IMR-90 (cell line): Measurements from ENCODE around the gene FBXO5. TPM values are rescaled to one million over a fixed set of nuclear protein-coding genes. Genes with fewer than 3 reads are reported as not detected.
"Not testable (repeated sequence)": the region's sequence is repeated elsewhere in the genome, so short reads cannot be mapped to it uniquely, and the experiment has no call there.

Experiments used
- ATAC-seq: fragments of 200-7000 bp; cut with Tn5 transposase; 2 replicates; pipeline ENCODE4 v1.9.1; 2020; ENCODE audit warnings: low read depth, mild to moderate bottlenecking, moderate library complexity
- BruUV-seq: library from RNA; stranded (reverse); fragments of 400-500 nt; replicated peaks from 2 replicates; lab custom pipeline; 2021; lab: Mats Ljungman, UMichigan
- CTCF ChIA-PET: fragments of 300-600 bp; formaldehyde crosslinking; extraction: SDS; loops from one replicate; lab custom pipeline; 2021; ENCODE audit warnings: antibody characterized with exemption; lab: Yijun Ruan, JAX
- POLR2A ChIA-PET: fragments of 300-600 bp; sonication (Branson Sonifier 250); formaldehyde crosslinking; loops from one replicate; lab custom pipeline; 2022; ENCODE audit warnings: antibody characterized with exemption; ENCODE audit not compliant: unreplicated experiment; lab: Charles Lee
- DNase-seq: peaks from one replicate; pipeline ENCODE4 v3.0.0; 2013
- H2AFZ ChIP-seq: replicated peaks from 2 replicates; pipeline ENCODE3; 2013; ENCODE audit warnings: low read length, mild to moderate bottlenecking; ENCODE audit not compliant: poor library complexity
- H2AK5ac ChIP-seq: 2 replicates; pipeline ENCODE4 v1.6.1; 2013; ENCODE audit warnings: low read depth, low read length, inconsistent platforms
- H2AK9ac ChIP-seq: replicated peaks from 2 replicates; pipeline ENCODE3; 2013; ENCODE audit warnings: mild to moderate bottlenecking, low read depth, low read length, moderate library complexity; ENCODE audit not compliant: poor library complexity
- H2BK120ac ChIP-seq: 2 replicates; pipeline ENCODE4 v1.6.1; 2013; ENCODE audit warnings: low read depth, low read length, inconsistent platforms
- H2BK15ac ChIP-seq: 3 replicates; pipeline ENCODE4 v1.6.1; 2013; ENCODE audit warnings: low read depth, low read length, inconsistent platforms
- H2BK20ac ChIP-seq: 2 replicates; pipeline ENCODE4 v1.6.1; 2013; ENCODE audit warnings: low read depth, mild to moderate bottlenecking, inconsistent platforms, low read length, moderate library complexity
- H2BK5ac ChIP-seq: 2 replicates; pipeline ENCODE4 v1.6.1; 2013; ENCODE audit warnings: mild to moderate bottlenecking, low read depth, low read length, inconsistent platforms; ENCODE audit not compliant: poor library complexity, severe bottlenecking
- H3K14ac ChIP-seq: replicated peaks from 2 replicates; pipeline ENCODE4 v1.6.1; 2013; ENCODE audit warnings: low read depth, low read length, inconsistent platforms
- H3K18ac ChIP-seq: 2 replicates; pipeline ENCODE4 v1.6.1; 2013; ENCODE audit warnings: low read depth, low read length, control low read depth
- H3K23ac ChIP-seq: 2 replicates; pipeline ENCODE4 v1.6.1; 2013; ENCODE audit warnings: low read depth, low read length, inconsistent platforms
- H3K27ac ChIP-seq: 2 replicates; pipeline ENCODE4 v1.5.1; 2013; ENCODE audit warnings: mild to moderate bottlenecking, control low read depth, low read length; ENCODE audit not compliant: insufficient read depth
- H3K27me3 ChIP-seq: 2 replicates; pipeline ENCODE4 v1.6.1; 2013; ENCODE audit warnings: low read length; ENCODE audit not compliant: control insufficient read depth, insufficient read depth
- H3K36me3 ChIP-seq: 2 replicates; pipeline ENCODE4 v1.6.1; 2013; ENCODE audit warnings: low read length, mixed read lengths; ENCODE audit not compliant: control insufficient read depth, insufficient read depth
- H3K4ac ChIP-seq: 2 replicates; pipeline ENCODE4 v1.6.1; 2013; ENCODE audit warnings: low read depth, low read length, inconsistent platforms
- H3K4me1 ChIP-seq: 2 replicates; pipeline ENCODE4 v1.6.1; 2013; ENCODE audit warnings: low read length, mixed read lengths; ENCODE audit not compliant: control insufficient read depth, insufficient read depth
- H3K4me2 ChIP-seq: 2 replicates; pipeline ENCODE4 v1.6.1; 2013; ENCODE audit warnings: low read depth, mild to moderate bottlenecking, control low read depth, low read length, moderate library complexity
- H3K4me3 ChIP-seq: 2 replicates; pipeline ENCODE4 v1.5.1; 2013; ENCODE audit warnings: low read depth, mild to moderate bottlenecking, control low read depth, low read length, moderate library complexity; ENCODE audit not compliant: insufficient read depth
- H3K56ac ChIP-seq: 2 replicates; pipeline ENCODE4 v1.6.1; 2013; ENCODE audit warnings: low read length, inconsistent platforms; ENCODE audit not compliant: insufficient read depth; ENCODE audit errors: extremely low read depth
- H3K79me1 ChIP-seq, 2 experiments: 2 replicates each; pipeline ENCODE4 v1.6.1; 2013; ENCODE audit warnings: low read length in 2 of 2, inconsistent platforms in 1 of 2, low read depth in 1 of 2
- H3K9ac ChIP-seq: 2 replicates; pipeline ENCODE4 v1.6.1; 2013; ENCODE audit warnings: low read depth, low read length, control low read depth
- H3K9me1 ChIP-seq: 2 replicates; pipeline ENCODE4 v1.6.1; 2013; ENCODE audit warnings: low read length, inconsistent platforms; ENCODE audit not compliant: insufficient read depth
- H3K9me3 ChIP-seq: 2 replicates; pipeline ENCODE4 v1.6.1; 2013; ENCODE audit warnings: low read length; ENCODE audit not compliant: control insufficient read depth, insufficient read depth
- H4K20me1 ChIP-seq: 2 replicates; pipeline ENCODE4 v1.6.1; 2013; ENCODE audit warnings: low read length, inconsistent platforms; ENCODE audit not compliant: insufficient read depth
- H4K5ac ChIP-seq: 2 replicates; pipeline ENCODE4 v1.6.1; 2013; ENCODE audit warnings: mild to moderate bottlenecking, low read depth, low read length, control low read depth
- H4K8ac ChIP-seq, 2 experiments: 2 replicates each; pipeline ENCODE4 v1.6.1; 2013; ENCODE audit warnings: low read depth in 2 of 2, low read length in 2 of 2, control low read depth in 1 of 2, inconsistent platforms in 1 of 2
- H4K91ac ChIP-seq: 2 replicates; pipeline ENCODE4 v1.6.1; 2013; ENCODE audit warnings: low read depth, low read length, inconsistent platforms; ENCODE audit not compliant: insufficient read depth
- WGBS, 2 experiments: methylation state at CpG; one replicate each; pipeline versions ENCODE4 v1.1.5 to v1.1.7; 2013; ENCODE audit warnings: missing lambda C conversion rate in 2 of 2; ENCODE audit not compliant: insufficient read length in 1 of 2; ENCODE audit errors: extremely low coverage in 2 of 2; 5-methylcytosine and 5-hydroxymethylcytosine counted together
- dilution Hi-C: fragments of 300-500 bp; cut with HindIII; formaldehyde crosslinking; loops from one replicate; pipeline ENCODE4 v1.14.3; 2018; ENCODE audit warnings: low sequenced_read_pairs; ENCODE audit not compliant: unreplicated experiment
- in situ Hi-C: fragments of 300-500 bp; cut with MboI; formaldehyde crosslinking; loops from 3 replicates; pipeline ENCODE4 v1.14.3; 2019; ENCODE audit warnings: low sequenced_read_pairs, inconsistent platforms, mixed read lengths
- intact Hi-C: fragments of 100-400 bp; cut with micrococcal nuclease; formaldehyde crosslinking; loops from 2 replicates; pipeline ENCODE4 v1.10.0; 2022
- polyA plus RNA-seq, 3 experiments: library from polyadenylated mRNA; depleted of rRNA; stranded (reverse); fragments of >200 nt; gene quantifications; 2 replicates each; pipeline ENCODE4 v1.2.3, GENCODE V29; 2012; ENCODE audit warnings: low replicate concordance in 1 of 3
- total RNA-seq: library from RNA; depleted of rRNA; stranded (reverse); fragments of >200 nt; gene quantifications from 2 replicates; pipeline ENCODE4 v1.2.3, GENCODE V29; 2012

Gene FBXO5
- total and polyA plus RNA-seq, 2 of the 4 experiments (the other 2 are of a cell fraction), result 11.8 to 16.7 TPM

DNA sequence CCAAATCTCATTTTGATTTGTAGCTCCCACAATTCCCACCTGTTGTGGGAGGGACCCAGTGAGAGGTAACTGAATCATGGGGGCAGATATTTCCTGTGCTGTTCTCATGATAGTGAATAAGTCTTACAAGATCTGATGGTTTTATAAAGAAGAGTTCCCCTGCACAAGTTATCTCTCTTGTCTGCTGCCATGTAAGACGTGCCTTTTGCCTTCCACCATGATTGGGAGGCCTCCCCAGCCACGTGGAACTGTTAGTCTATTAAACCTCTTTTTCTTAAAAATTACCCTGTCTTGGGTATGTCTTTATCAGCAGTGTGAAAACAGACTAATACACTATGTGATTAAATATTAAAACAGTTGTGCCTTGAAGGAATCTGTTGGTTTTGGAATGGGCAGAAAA, 16.7 kb upstream of the FBXO5 start:
- H3K27ac ChIP-seq, H2BK15ac ChIP-seq, H2BK120ac ChIP-seq, H3K27me3 ChIP-seq, dilution Hi-C loops, H2AK9ac ChIP-seq, POLR2A ChIA-PET, H2BK5ac ChIP-seq, H2BK20ac ChIP-seq, H3K14ac ChIP-seq, CTCF ChIA-PET, H3K4me3 ChIP-seq, H4K5ac ChIP-seq, H3K18ac ChIP-seq, in situ Hi-C loops, H3K4ac ChIP-seq, ATAC-seq, H2AFZ ChIP-seq, intact Hi-C loops, BruUV-seq, H3K9ac ChIP-seq, H2AK5ac ChIP-seq, H3K9me3 ChIP-seq, H4K8ac ChIP-seq, H3K23ac ChIP-seq, H3K4me2 ChIP-seq, H3K36me3 ChIP-seq, H3K56ac ChIP-seq, H3K4me1 ChIP-seq, H3K9me1 ChIP-seq, DNase-seq, H4K91ac ChIP-seq: not testable (repeated sequence)
- H4K20me1 ChIP-seq, result peaks cover 25% of the 10 kb centered on the region
- no CpG with 5 or more reads among the region's 2 CpGs for WGBS, 2 experiments
- peaks cover 9 to 20% of the 10 kb centered on the region in 2 experiments for H3K79me1 ChIP-seq
